Stimulated activated CD4-positive, alpha-beta T cell treated with anti-CD3 and anti-CD28 coated beads, Interleukin-15, amount 100 ng/mL, for 1 hour (primary cell): ENCODE measurements around the gene AGRN.
"Not testable (repeated sequence)": the region's sequence is repeated elsewhere in the genome, so short reads cannot be mapped to it uniquely, and the experiment has no call there.

Experiments used
- DNase-seq, 2 donors: peaks; one replicate each; pipeline ENCODE4 v3.0.0-alpha.2; 2020; ENCODE audit warnings: low read depth in 1 of 2, low spot score in 1 of 2

Gene AGRN

GRCh38 chr1:981955-982558 is 37.9 kb upstream of the AGRN start, which contains the start of gene PERM1:
TSS of gene PERM1 (minus strand) at chr1:982093. CDS start at chr1:981029, 1,064 bp downstream.
- no peak for DNase-seq

DNA sequence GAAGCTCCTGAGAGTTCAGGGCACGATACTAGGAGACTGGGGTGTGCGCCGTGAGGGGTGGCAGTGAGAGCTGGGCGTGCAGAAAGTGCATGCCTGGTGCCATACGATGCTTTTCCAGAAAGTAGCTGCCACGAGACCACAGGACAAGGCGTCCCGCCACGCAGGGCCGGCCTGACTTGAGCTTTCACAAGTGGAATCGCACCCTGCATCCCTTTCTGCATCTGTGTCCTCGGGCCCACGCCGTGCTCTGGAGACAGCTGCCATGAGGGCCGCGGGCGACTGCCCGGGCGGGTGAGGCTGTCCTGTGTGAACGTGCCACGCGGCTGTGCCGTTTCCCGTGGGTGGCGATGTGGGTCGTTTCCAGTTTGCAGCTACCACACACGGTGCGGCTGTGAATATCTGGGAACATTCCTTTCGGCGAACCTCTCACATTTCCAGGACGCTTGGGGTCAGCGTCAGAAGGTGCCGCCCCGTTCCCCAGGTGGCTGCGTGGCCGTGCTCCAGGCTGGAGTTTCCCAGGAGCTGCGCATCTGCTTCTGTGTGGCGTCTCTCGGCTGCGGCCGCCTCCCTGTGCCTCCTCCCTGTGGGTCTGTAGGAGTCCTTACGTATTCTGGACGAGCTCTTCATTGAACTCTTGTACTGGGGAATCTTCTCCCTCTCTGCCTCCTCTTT is 37.0 kb upstream of the AGRN start:
- no peak for DNase-seq

- DNase-seq, result peak; percentile 34 to 53
Observed at GRCh38 chr1:983798-984475, 36.0 kb upstream of the AGRN start.

- DNase-seq, result no peak
Observed at GRCh38 chr1:984476-984814, 35.5 kb upstream of the AGRN start.

- DNase-seq, result no peak
Observed at GRCh38 chr1:985126-985525, 34.8 kb upstream of the AGRN start.

- not testable (repeated sequence) for DNase-seq
Observed at GRCh38 chr1:988061-988460, 31.9 kb upstream of the AGRN start.

- not testable (repeated sequence) for DNase-seq
Observed at GRCh38 chr1:991275-991674, 28.6 kb upstream of the AGRN start.

- no peak for DNase-seq
Observed at GRCh38 chr1:991895-992294, 28.0 kb upstream of the AGRN start.

DNA sequence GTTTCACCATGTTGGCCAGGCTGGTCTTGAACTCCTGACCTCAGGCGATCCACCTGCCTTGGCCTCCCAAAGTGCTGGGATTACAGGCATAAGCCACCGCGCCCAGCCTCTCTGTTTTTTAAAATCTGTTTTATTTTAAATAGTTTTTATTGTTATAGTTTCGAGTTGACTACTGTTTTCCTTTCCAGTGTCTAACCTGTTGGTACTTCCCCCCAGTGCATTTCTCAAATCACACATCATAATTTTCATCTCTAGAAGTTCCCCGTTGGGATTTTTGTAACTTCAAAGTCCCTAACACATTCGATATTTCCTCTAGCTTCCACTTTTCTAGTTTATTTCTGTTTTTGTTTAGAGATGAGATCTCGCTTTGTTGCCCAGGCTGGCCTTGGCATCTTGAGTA is 27.6 kb upstream of the AGRN start:
- DNase-seq, result no peak

- DNase-seq, result no peak
Observed at GRCh38 chr1:993379-993995, 26.4 kb upstream of the AGRN start.

DNA sequence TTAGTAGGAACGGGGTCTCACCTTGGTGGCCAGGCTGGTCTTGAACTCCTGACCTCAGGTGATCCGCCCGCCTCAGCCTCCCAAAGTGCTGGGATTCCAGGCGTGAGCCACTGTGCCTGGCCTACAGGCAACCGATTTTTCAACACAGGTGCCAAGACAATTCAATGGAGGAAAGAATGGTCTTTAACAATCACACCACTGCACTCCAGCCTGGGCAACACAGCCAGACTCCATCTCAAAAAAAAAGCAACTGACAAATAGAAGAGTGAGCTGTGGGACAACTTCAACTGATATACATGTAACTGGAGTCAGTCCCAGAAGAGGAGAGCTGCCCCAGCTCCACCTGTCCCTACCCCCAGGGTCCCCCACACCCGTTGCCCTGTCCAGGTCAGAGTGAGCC is 25.4 kb upstream of the AGRN start:
- DNase-seq, result not testable (repeated sequence)

DNA sequence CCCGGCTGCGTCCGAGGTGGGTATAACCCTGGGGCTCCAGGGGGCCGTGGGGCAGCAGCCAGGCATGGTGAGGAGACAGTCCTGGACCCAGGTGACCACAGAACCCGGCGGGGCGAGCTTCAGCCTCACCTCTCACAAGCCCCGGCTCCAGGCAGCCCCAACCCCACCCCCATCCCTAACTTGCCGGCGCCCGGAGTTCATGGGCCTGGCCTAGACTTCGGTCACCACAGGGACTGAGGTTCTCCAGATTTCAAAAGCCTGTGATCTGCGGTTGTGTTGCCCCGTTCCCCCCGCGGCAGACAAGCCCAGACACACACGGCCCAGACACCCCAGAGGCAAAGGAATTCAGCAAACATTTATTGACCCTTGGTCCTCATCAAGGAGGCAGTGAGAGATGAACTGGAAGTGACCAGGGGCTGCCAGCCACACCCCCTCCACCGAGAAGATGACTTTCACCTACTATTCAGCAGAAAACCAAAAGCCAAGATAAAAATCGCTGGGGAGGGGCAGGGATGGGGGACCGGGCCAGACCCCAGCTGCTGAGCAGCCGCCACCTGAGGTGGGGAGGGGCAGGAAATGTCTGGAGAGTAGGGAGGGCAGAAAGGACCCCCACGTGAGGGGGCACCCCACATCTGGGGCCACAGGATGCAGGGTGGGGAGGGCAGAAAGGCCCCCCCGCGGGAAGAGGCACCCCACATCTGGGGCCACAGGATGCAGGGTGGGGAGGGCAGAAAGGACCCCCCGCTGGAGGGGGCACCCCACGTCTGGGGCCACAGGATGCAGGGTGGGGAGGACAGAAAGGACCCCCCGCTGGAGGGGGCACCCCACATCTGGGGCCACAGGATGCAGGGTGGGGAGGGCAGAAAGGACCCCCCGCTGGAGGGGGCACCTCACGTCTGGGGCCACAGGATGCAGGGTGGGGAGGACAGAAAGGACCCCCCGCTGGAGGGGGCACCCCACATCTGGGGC is 24.0 kb upstream of the AGRN start:
- no peak for DNase-seq

- no peak for DNase-seq
Observed at GRCh38 chr1:996851-997712, 22.8 kb upstream of the AGRN start.

GRCh38 chr1:997713-997992 is 22.3 kb upstream of the AGRN start:
- no peak for DNase-seq

DNA sequence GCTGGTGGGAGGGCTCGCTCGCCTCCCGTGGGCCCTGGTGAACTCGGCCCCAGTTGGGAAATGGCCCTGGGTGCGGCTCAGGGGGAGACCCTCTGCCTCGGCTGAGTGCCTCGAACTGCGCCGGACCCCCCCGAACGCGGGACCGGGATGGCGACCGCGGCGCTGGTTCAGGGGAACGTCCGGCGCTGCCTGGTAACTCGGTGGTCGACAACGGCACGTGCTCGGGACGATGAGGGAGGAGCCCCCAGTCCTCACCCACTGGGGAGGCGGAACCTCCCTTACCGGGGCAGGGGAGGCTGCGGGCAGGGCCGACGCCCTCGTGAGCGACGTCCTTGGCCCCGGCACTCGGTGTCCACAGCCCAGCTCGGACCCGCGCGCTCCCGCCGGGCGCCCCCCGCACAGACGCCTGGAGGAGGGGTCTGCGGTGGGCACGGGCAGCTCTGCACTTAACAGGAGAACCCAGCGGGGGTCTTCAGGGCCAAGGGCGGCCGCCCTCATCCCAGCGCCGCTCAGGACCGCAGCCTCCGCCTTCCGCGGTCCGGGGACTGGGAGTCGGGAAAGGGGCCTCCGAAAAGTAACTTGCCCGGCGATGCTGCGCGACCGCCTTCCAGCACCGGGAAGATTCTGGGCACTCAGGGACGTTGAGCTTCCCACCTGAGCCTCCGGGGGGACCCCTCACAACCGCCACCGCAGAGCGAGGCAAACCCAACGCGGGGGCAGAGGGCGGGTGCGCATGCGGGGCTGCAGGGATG is 21.8 kb upstream of the AGRN start:
- no peak for DNase-seq

DNA sequence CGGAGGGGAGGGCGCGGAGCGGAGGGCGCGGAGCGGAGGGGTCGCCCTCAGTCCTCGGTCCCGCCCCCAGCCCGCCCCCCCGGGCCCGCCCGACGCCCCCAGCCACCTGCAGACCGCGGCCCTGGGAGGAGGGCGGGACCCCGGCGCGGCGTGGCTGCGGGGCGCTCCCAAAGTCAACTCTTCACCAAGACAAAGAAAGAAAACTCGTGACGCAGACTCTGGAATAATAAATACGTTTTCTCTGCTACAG is 21.2 kb upstream of the AGRN start:
- no peak for DNase-seq

DNA sequence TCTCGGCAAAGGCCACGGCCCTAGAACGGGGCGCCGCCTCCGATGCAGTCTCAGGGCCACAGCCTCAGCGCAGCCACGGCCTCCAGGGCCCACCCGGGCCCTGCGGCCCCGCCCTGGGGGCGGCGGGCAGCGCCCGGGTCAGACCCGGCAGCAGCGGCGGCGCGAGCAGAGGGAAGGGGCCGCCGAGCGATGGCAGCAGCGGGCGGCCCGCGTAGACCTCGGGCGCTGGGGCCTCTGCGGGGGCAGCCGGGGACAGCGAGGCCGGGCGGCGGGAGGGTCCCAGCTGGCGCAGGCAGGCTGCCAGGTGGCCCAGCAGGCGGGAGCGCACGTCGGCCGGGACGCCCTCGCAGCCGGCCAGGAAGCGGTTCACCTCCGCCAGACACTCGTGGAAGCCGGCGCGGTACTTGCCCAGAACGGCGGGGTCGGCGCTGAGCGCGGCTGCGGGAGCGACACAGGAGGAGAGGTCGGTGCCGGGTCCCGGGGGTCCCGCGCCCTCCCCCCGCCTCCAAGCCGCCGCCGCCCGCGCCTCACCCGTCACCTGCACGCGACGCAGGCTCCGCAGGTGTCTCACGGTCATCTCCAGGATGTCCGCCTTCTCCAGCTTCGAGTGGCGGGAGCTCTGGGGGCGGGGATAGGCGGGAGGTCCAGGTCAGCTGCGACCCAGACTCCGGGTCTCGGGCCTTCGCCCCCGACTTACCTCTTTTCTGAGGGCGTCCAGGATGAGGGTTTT is 20.8 kb upstream of the AGRN start:
- DNase-seq, result no peak

GRCh38 chr1:999725-1000356 is 20.1 kb upstream of the AGRN start, which contains the start of gene HES4:
TSS of gene HES4 (minus strand) at chr1:1000097. CDS start at chr1:999973, 124 bp downstream.
- DNase-seq, result peak in 1 of 2 donors; percentile 54
